ENCODE measurements around the gene PLK2. TPM values are rescaled to one million over a fixed set of nuclear protein-coding genes. Genes with fewer than 3 reads are reported as not detected.

PLK2 gene
- total and polyA plus RNA-seq, 2 experiments from 2014 or later = 98.0 to 183 TPM

DNA sequence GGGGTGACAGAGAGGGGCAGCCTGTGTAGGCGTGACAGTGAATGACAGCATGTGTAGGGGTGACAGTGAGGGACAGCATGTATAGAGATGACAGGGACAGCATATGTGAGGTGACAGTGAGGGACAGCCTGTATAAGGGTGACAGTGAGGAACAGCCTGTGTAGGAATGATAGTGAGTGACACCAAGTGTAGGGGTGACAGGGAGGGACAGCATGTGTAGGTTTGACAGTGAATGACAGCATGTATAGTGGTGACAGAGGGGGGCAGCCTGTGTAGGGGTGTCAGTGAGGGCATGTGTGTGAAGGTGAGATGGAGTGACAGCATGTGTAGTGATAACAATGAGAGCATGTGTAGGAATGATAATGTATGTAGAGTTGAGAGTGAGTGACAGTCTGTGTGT is 22.6 kb upstream of the PLK2 start:
- Histone ChIP-seq H3K27ac (no peak overlapping the region), H3K4me3 (no peak overlapping the region), H3K4me1 (ENCODE audit: insufficient read depth) (no peaks in the 10 kb centered on the region), H3K27me3 (no peaks in the 10 kb centered on the region), H3K9me2 (replicated peaks; ENCODE audit: insufficient read depth) (no peaks in the 10 kb centered on the region), H4K20me1 (ENCODE audit: insufficient read depth, poor library complexity, severe bottlenecking) (no peaks in the 10 kb centered on the region), H3K4me2 (no peak overlapping the region), H3K79me2 (no peaks in the 10 kb centered on the region), H3K36me3 (replicated peaks; ENCODE audit: insufficient read depth, low read depth) (no peaks in the 10 kb centered on the region), H2AFZ (no peak overlapping the region), H3K9me3 (ENCODE audit: low read depth) (no peaks in the 10 kb centered on the region)
- TF ChIP-seq, protein P1, sequence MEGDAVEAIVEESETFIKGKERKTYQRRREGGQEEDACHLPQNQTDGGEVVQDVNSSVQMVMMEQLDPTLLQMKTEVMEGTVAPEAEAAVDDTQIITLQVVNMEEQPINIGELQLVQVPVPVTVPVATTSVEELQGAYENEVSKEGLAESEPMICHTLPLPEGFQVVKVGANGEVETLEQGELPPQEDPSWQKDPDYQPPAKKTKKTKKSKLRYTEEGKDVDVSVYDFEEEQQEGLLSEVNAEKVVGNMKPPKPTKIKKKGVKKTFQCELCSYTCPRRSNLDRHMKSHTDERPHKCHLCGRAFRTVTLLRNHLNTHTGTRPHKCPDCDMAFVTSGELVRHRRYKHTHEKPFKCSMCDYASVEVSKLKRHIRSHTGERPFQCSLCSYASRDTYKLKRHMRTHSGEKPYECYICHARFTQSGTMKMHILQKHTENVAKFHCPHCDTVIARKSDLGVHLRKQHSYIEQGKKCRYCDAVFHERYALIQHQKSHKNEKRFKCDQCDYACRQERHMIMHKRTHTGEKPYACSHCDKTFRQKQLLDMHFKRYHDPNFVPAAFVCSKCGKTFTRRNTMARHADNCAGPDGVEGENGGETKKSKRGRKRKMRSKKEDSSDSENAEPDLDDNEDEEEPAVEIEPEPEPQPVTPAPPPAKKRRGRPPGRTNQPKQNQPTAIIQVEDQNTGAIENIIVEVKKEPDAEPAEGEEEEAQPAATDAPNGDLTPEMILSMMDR (IDR thresholded peaks at IDR 0.05; ENCODE audit: poor library complexity) = no peak
- TF ChIP-seq EZH2phosphoT487 (IDR thresholded peaks at IDR 0.05; ENCODE audit: low read depth, severe bottlenecking, unreplicated experiment) (no peak), EZH2 (IDR thresholded peaks at IDR 0.05; ENCODE audit: borderline replicate concordance) (no peak)
- DNase-seq (ENCODE audit: low spot score) = no peak
- 92% methylated on average over 1 of the region's 1 CpG for WGBS (ENCODE audit: low lambda C conversion rate, missing lambda C conversion rate)

DNA sequence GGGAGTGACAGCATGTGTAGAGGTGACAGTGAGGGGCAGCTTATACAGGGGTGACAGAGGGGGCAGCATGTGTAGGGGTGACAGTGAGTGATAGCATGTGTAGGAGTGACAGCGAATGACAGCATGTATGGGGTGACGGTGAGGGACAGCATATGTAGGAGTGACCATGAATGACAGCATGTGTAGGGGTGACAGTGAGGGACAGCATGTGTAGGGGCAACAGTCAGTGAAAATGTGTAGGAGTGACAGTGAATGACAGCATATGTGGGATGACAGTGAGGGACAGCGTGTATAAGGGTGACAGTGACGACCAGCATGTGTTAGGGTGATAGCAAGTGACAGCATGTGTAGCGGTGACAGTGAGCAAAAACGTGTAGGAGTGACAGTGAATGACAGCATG is 21.9 kb upstream of the PLK2 start:
- Histone ChIP-seq H3K36me3 (replicated peaks; ENCODE audit: insufficient read depth, low read depth) (no peaks in the 10 kb centered on the region), H4K20me1 (ENCODE audit: insufficient read depth, poor library complexity, severe bottlenecking) (no peaks in the 10 kb centered on the region), H3K4me1 (ENCODE audit: insufficient read depth) (no peaks in the 10 kb centered on the region), H3K4me2 (no peak overlapping the region), H2AFZ (no peak overlapping the region), H3K4me3 (no peak overlapping the region), H3K27me3 (no peaks in the 10 kb centered on the region), H3K27ac (no peak overlapping the region), H3K9me3 (ENCODE audit: low read depth) (no peaks in the 10 kb centered on the region), H3K79me2 (no peaks in the 10 kb centered on the region), H3K9me2 (replicated peaks; ENCODE audit: insufficient read depth) (no peaks in the 10 kb centered on the region)
- TF ChIP-seq, protein P1 (IDR thresholded peaks at IDR 0.05; ENCODE audit: poor library complexity) = no peak
- no peak for TF ChIP-seq EZH2 (IDR thresholded peaks at IDR 0.05; ENCODE audit: borderline replicate concordance)
- no peak for DNase-seq (ENCODE audit: low spot score)
- 95% methylated on average over 6 of the region's 6 CpGs for WGBS (ENCODE audit: low lambda C conversion rate, missing lambda C conversion rate)

DNA sequence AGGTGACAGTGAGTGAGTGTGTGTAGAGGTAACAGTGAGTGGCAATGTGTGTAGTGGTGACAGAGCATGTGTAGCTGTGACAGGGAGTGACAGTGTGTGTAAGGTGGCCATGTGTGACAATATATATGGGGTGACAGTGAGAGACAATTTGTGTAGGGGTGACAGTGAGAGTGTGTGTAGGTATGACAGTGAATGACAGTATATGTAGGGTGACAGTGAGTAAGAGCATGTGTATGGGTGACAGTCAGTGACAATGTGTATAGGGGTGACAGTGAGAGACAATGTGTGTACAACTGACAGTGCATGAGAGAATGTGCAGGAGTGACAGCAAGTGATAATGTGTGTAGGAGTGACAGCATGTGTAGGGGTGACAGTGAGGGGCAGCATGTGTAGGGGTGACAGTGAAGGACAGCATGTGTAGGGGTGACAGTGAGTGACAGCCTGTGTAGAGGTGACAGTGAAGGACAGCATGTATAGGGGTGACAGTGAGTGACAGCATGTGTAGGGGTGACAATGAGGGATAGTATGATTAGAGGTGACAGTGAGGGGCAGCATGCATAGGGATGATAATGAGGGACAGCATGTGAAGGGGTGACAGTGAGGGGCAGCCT is 21.3 kb upstream of the PLK2 start:
- no peaks in the 10 kb centered on the region for H3K27me3 ChIP-seq
- no peaks in the 10 kb centered on the region for H3K9me2 ChIP-seq (replicated peaks; ENCODE audit: insufficient read depth)
- DNase-seq (ENCODE audit: low spot score) = no peak

More for the DNA sequence above, 21.3 kb upstream of the PLK2 start:
- Histone ChIP-seq H3K36me3 (replicated peaks; ENCODE audit: insufficient read depth, low read depth) (no peaks in the 10 kb centered on the region), H3K4me2 (no peak overlapping the region), H3K27ac (no peak overlapping the region), H4K20me1 (ENCODE audit: insufficient read depth, poor library complexity, severe bottlenecking) (no peaks in the 10 kb centered on the region), H3K4me3 (no peak overlapping the region), H3K79me2 (no peaks in the 10 kb centered on the region), H3K9me3 (ENCODE audit: low read depth) (no peaks in the 10 kb centered on the region), H2AFZ (no peak overlapping the region), H3K4me1 (ENCODE audit: insufficient read depth) (no peaks in the 10 kb centered on the region)
- TF ChIP-seq EZH2phosphoT487 (IDR thresholded peaks at IDR 0.05; ENCODE audit: low read depth, severe bottlenecking, unreplicated experiment) (no peak), EZH2 (IDR thresholded peaks at IDR 0.05; ENCODE audit: borderline replicate concordance) (no peak)
- TF ChIP-seq, protein P1 (IDR thresholded peaks at IDR 0.05; ENCODE audit: poor library complexity) = no peak

Data from hepatocyte (in vitro differentiated cells).